T-helper 9 cell (primary cell): ENCODE measurements around the gene NMB.

Experiments
- DNase-seq: peaks from one replicate; pipeline ENCODE4 v3.0.0-alpha.2; 2020

The NMB gene

DNA sequence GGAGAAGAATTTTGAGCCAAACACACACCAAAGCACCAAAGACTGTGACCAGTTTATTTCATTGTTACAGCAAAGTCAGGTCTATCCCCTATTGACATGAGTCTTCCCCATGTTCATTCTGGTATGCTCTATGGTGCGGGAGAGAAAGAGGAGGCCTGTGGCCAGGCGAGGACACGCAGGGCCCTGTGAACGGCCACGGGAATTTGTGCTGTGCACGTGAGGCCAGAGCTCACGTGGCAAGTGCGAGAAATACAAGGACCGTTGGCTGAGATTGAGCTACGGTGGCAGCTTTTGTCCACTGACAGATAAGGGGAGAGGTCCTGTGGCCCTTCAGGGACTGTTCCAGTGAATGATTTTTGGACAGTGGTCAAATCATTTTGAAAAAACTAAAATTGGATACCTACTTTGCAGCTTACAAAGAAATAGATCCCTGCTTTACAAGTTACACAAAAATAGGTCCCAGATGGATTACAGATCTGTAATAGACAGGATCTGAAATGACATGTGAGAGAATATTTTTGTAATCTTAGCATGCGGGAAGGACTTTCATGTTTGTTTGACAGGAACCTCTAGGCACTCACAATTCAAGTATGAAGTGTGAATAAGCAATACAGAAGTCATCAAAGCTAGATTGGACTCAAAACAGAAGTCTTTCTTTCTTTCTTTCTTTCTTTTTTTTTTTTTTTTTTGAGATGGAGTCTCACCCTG is 48.0 kb downstream of the NMB start:
- no peak for DNase-seq

DNA sequence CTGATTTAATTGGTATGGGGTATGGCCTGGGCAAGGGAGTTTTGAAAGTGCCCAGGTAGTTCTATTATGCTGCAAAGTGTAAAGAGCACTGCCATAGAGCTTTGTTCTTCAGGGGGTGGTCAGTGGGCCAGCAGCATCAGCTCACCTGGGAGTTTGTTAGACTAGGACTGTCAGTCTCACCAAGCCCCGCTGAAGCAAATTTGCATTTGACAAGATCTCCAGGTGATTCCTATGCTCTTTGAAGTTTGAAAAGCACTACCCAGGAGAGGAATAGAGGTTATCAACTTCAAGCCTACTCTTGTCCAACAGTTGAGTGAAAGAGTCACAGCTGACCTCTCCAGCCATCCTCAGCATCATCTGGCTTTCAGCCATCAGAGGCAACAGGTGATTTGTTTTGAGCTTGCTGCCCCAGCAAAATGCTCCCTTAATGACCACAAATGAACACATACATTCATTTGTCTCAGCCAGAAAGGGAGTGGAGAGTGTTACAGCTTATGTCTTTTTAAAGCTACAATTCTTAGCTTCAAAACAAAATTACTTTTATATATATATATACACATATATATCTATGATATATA is 49.2 kb downstream of the NMB start:
- DNase-seq: no peak

DNA sequence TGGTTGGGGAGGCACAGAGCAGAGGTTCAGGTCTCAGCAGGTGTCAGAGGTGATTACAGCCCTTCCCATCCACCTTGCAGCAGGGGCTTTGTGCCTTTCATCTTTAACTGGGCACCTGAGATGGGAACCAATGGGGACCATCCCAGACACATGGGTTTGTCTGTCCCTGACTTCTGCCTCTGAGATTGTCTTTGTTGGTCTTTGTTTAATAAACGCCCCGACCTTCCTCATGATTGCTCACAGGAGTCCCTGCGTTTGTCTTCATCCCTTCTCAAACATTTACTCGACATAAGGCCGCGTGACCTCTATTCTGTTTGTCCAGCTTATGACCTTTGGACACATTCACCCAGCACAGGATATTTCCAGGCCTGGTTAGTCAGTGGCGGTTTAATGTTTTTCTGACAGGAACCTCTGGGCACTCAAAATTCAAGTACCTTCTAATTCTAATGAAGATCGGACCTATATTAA is 51.3 kb downstream of the NMB start:
- DNase-seq: no peak

DNA sequence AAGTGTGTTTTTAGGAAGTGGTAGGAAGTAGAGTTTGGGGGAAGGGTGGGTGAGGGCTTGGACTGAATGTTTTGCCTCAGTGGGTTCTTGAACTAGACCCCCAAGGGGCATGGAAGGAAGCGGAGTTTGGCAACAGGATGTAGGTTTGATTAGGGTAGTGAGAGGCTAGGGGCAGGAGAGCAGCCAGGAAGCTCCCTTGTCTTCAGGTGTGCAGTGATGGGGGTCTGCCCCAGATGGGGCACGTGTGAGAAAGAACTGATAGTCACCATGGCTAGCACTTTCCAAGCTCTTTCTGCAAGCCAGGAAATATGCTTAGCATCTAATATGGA is 52.5 kb downstream of the NMB start:
- DNase-seq: no peak
